Skeletal muscle tissue (tissue), 4 donors: ENCODE data around the gene ELANE. TPM values are rescaled to one million over a fixed set of nuclear protein-coding genes. Genes with fewer than 3 reads are reported as not detected.
"Not testable (repeated sequence)": the region's sequence is repeated elsewhere in the genome, so short reads cannot be mapped to it uniquely, and the experiment has no call there.

Experiments used
- H3K27ac ChIP-seq: one replicate; pipeline ENCODE4 v1.7.0; 2013; ENCODE audit warnings: mild to moderate bottlenecking, low read depth, low read length, inconsistent platforms
- H3K27me3 ChIP-seq, 3 donors: one replicate each; pipeline ENCODE4 v1.7.0; 2013; ENCODE audit warnings: low read length in 3 of 3; ENCODE audit not compliant: control insufficient read depth in 3 of 3, insufficient read depth in 3 of 3
- H3K36me3 ChIP-seq, 3 donors: one replicate each; pipeline ENCODE4 v1.7.0; 2013; ENCODE audit warnings: low read length in 3 of 3; ENCODE audit not compliant: control insufficient read depth in 3 of 3, insufficient read depth in 3 of 3
- H3K4me1 ChIP-seq, 3 donors: one replicate each; pipeline ENCODE4 v1.7.0; 2013; ENCODE audit warnings: low read length in 3 of 3, mild to moderate bottlenecking in 3 of 3; ENCODE audit not compliant: control insufficient read depth in 3 of 3, insufficient read depth in 3 of 3
- H3K4me3 ChIP-seq, 3 donors: one replicate each; pipeline ENCODE4 v1.7.0; 2013; ENCODE audit warnings: low read length in 3 of 3
- H3K9ac ChIP-seq, 3 donors: one replicate each; pipeline ENCODE4 v1.7.0; 2013; ENCODE audit warnings: low read length in 3 of 3, mild to moderate bottlenecking in 3 of 3, moderate library complexity in 2 of 3, low read depth in 1 of 3
- H3K9me3 ChIP-seq, 3 donors: one replicate each; pipeline ENCODE4 v1.7.0; 2013; ENCODE audit warnings: low read length in 3 of 3; ENCODE audit not compliant: control insufficient read depth in 3 of 3
- total RNA-seq: library from RNA; depleted of rRNA; stranded (reverse); fragments of >200 nt; gene quantifications from one replicate; pipeline ENCODE4 v1.2.3, GENCODE V29; 2014
- donor health status: Osteomylitis.

ELANE gene
- total RNA-seq, 1 donor from 2014 or later, result 0.52 TPM

GRCh38 chr19:814152-815078 is 37.7 kb upstream of the ELANE start:
- H3K4me3 ChIP-seq, result no peak overlapping the region
- peaks cover 18 to 27% (median 21%) of the 10 kb centered on the region in 3 donors for H3K36me3 ChIP-seq
- H3K4me1 ChIP-seq, result no peaks in the 10 kb centered on the region
- no peak overlapping the region for H3K9ac ChIP-seq
- H3K27me3 ChIP-seq, result no peaks in the 10 kb centered on the region
- no peaks in the 10 kb centered on the region for H3K9me3 ChIP-seq
- H3K27ac ChIP-seq, result no peak overlapping the region

- Histone ChIP-seq H3K9me3 (no peaks in the 10 kb centered on the region), H3K4me1 (no peaks in the 10 kb centered on the region), H3K27ac (no peak overlapping the region), H3K4me3 (no peak overlapping the region), H3K27me3 (no peaks in the 10 kb centered on the region), H3K36me3 (peaks cover 12 to 19% (median 13%) of the 10 kb centered on the region in 3 donors), H3K9ac (no peak overlapping the region)
Observed at GRCh38 chr19:815079-815774, 36.9 kb upstream of the ELANE start.

DNA sequence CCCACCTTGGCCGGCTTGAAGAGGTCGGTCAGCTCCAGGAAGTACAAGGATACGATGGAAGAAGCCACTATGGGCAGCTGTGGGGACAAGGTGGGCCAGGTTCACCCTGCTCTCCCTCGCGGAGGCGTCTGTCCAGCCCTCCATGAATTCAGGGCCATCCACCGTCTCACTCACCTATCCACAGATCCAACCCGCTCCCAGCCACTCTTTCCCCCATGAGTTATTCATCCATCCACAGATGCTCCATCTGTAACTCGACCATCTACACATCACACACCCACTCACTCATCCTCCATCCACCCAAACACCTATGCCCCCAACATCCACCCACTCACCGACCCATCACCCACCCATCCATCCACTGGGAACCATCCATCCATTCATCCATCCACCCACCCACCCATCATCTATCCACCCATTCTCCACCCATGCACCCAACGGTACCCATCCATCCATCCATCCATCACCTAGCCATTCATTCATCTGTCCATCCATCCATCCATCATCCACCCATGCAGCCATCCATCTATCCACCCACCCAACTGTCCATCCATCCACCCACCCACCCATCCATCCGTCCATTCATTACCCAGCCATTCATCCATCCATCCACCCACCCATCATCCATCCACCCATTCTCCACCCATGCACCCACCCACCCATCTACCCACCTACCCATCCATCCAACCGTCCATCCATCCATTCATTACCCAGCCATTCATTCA is 36.2 kb upstream of the ELANE start:
- H3K27me3 ChIP-seq, result no peaks in the 10 kb centered on the region

GRCh38 chr19:816500-816857 is 35.6 kb upstream of the ELANE start:
- Histone ChIP-seq H3K27me3 (no peaks in the 10 kb centered on the region), H3K36me3 (peaks cover 3 to 7% (median 4%) of the 10 kb centered on the region in 3 donors), H3K27ac (no peak overlapping the region), H3K9me3 (no peaks in the 10 kb centered on the region), H3K4me1 (no peaks in the 10 kb centered on the region), H3K4me3 (no peak overlapping the region), H3K9ac (no peak overlapping the region)

More for the DNA sequence above, 36.2 kb upstream of the ELANE start:
- Histone ChIP-seq H3K9me3 (no peaks in the 10 kb centered on the region), H3K27ac (no peak overlapping the region), H3K4me3 (no peak overlapping the region), H3K9ac (no peak overlapping the region), H3K4me1 (no peaks in the 10 kb centered on the region), H3K36me3 (peaks cover 6 to 12% (median 6%) of the 10 kb centered on the region in 3 donors)

GRCh38 chr19:820212-820611 is 31.9 kb upstream of the ELANE start:
- H3K4me1 ChIP-seq, H3K36me3 ChIP-seq, H3K27ac ChIP-seq, H3K4me3 ChIP-seq, H3K9me3 ChIP-seq, H3K9ac ChIP-seq: not testable (repeated sequence)
- peaks cover 8 to 11% (median 11%) of the 10 kb centered on the region in 3 donors for H3K27me3 ChIP-seq

GRCh38 chr19:821231-821824 is 30.8 kb upstream of the ELANE start:
- no peaks in the 10 kb centered on the region for H3K4me1 ChIP-seq
- no peak overlapping the region for H3K9ac ChIP-seq
- no peaks in the 10 kb centered on the region for H3K36me3 ChIP-seq
- H3K27ac ChIP-seq, result no peak overlapping the region
- H3K27me3 ChIP-seq, result peaks cover 10 to 14% (median 11%) of the 10 kb centered on the region in 3 donors
- H3K4me3 ChIP-seq, result no peak overlapping the region
- H3K9me3 ChIP-seq, result no peaks in the 10 kb centered on the region

- H3K27me3 ChIP-seq, result peaks cover 10 to 14% (median 11%) of the 10 kb centered on the region in 3 donors
- no peaks in the 10 kb centered on the region for H3K9me3 ChIP-seq
- H3K4me3 ChIP-seq, result no peak within 1 kb of the TSS
Observed at GRCh38 chr19:821825-822503, 30.1 kb upstream of the ELANE start, which contains the start of gene PLPPR3. TSS of gene PLPPR3 (minus strand) at chr19:821955. CDS start at chr19:821559, 396 bp downstream.

DNA sequence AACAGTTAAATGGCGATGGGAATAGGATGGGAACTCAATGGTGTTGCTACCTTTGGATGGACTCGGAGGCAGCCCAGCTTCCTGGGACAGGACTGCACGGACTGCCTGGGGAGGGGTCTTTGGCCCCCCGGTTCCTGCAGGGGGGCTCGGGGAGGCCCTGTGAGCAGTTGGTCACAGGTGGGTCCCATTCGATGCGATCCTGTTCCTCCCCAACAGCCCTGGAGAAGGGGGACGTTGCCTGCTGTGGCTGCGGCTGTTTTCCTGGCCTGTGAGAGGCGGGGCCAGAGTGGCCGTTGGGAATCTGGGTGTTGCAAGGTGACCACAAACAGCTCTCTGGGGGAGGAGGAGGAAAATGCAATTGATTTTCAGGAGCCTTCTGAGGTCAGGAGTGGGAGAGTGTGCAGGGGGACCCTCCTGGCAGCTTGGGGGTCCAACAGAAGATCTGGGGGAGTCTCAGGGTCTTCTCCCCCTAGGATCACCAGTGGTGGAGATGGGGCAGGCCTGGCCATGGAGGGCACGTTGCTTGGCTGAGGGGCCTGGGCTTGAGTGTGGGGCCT is 28.5 kb upstream of the ELANE start:
- Histone ChIP-seq H3K27me3 (peaks cover 18 to 26% (median 20%) of the 10 kb centered on the region in 3 donors), H3K27ac (no peak overlapping the region), H3K9me3 (no peaks in the 10 kb centered on the region), H3K36me3 (no peaks in the 10 kb centered on the region), H3K4me1 (no peaks in the 10 kb centered on the region), H3K4me3 (no peak overlapping the region), H3K9ac (no peak overlapping the region)

More at GRCh38 chr19:821825-822503, 30.1 kb upstream of the ELANE start, which contains the start of gene PLPPR3:
- no peak within 1 kb of the TSS for H3K27ac ChIP-seq
- H3K4me1 ChIP-seq, result no peaks in the 10 kb centered on the region
- no peaks in the 10 kb centered on the region for H3K36me3 ChIP-seq
- H3K9ac ChIP-seq, result no peak within 1 kb of the TSS

DNA sequence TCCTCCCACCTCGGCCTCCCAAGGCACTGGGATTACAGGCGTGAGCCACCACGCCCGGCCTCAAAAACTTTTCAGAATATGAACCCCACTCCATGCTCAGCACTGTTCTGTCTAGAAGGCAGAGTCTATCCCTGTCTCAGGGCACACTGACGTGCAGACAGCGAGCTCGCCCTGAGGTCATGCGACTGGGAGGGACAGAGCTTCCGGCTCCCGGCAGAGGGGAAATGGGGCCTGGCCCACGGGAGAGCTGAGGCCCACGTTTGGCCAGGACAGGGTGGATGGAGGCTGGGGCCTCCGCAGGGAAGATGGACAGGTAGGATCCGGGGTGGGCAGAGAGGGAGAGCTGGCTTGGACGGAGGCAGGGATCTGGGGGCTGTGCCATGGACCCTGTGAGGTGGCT is 27.2 kb upstream of the ELANE start:
- no peak overlapping the region for H3K4me3 ChIP-seq
- H3K36me3 ChIP-seq, result no peaks in the 10 kb centered on the region
- no peak overlapping the region for H3K9ac ChIP-seq
- H3K4me1 ChIP-seq, result no peaks in the 10 kb centered on the region
- no peak overlapping the region for H3K27ac ChIP-seq
- H3K27me3 ChIP-seq, result peaks cover 25 to 34% (median 28%) of the 10 kb centered on the region in 3 donors
- no peaks in the 10 kb centered on the region for H3K9me3 ChIP-seq
